ENCODE data around the gene NRSN1.
A peak's percentile ranks its signal among the peaks of the same experiment; 100 is the strongest.

NRSN1 gene, protein sequence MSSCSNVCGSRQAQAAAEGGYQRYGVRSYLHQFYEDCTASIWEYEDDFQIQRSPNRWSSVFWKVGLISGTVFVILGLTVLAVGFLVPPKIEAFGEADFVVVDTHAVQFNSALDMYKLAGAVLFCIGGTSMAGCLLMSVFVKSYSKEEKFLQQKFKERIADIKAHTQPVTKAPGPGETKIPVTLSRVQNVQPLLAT

DNA sequence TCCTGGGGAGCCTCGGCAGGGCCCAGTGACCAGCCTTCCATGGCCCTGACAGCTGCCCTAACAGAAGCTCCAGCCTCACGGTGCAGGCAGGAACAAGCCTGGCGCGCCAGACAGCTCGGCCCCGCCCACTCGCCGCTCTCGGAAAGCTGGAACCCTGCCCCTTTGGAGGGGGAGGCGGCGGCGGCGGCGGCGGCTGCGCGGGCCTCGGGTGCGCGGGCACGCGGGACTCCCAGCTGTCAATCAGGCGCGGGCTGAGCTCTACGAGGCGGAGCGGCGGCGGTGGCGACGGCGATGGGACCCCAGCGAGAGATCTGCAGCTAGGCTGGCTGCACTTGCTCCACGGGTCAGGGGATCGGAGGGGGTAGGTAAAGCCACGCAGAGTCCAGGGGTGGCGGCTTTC, at the start of gene NRSN1:
Gene NRSN1, plus strand, starts transcription at position 236 of the 400 bp plus-strand sequence. CDS start 8,113 bp downstream, outside the sequence.
- DNase-seq (ENCODE audit: low spot score): peak; percentile 36

DNA sequence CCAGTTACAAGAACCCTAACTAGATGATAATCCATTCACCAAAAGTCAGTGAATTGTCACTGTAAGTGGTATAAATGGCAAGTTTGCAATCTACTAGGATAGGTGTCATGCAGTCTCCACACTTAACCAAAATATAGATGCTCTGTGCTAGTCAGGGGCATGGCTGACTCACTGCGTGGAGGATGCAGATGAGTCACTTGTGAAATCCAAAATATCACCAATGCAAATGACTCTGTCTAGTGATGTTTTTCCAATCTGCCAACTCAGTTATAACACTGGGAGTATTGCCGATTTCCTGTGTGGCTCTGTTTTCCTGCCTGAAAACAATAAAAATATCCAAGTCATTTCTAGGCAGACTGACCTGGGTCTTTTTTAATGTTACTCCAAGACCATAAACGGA, 47.8 kb upstream of the NRSN1 start:
- DNase-seq (ENCODE audit: low spot score): no peak

DNA sequence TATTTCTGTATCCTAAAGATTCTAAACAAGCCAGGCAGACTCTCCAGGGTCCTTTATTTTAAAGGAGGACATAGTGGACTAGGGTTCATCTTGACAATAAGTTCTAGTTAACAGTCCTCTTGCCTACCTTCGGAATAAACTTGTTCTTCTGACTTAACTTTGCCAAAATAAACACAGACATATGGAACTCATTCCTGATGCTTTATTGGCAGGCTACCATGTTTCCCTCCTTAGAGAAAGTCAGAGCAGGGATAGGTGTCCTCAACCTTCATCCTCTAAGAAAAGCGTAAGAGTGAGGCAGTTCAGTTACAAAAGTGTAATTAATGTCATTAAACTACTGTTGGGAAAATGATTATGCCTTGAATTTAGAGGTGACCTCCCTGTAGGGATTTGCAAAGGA, 46.9 kb upstream of the NRSN1 start:
- no peak for DNase-seq (ENCODE audit: low spot score)

DNA sequence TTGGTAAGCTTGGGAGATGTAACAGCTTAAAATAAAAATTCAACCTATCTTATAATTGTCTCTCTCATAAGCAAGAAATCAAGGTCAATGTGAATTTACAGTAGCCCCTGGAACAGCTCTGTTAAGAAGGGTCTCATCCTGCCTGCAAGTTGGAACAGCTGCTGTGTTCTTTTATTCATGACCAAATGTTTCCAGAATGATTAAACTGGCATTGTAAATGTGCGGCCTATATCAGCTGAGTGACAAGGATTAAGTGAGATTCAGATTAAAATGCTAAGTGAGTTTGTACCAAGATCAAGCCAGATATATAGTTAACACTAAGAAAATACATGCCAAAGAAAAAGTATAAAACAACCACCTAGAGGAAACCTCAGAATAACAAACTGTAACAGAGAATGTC, 45.3 kb upstream of the NRSN1 start:
- DNase-seq (ENCODE audit: low spot score): no peak

DNA sequence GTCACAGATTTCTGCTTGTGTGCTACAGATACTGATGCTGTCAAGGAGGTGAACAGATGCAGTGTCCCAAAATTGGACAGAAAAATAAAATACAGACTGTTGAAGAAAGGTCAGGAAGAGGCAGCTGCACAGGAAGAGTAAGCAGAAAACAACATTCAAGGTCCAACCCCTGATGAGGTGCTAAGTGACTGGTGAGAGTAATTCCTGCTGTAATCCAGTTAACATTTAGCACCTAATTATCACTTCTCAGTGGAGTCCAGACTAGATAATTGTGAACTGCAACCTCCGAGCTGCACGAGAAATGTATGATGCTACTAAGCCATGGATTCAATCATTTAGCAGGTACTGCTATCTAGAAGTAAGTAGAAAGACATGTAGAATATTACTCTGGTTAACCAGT, 36.3 kb upstream of the NRSN1 start:
- DNase-seq (ENCODE audit: low spot score): no peak

DNA sequence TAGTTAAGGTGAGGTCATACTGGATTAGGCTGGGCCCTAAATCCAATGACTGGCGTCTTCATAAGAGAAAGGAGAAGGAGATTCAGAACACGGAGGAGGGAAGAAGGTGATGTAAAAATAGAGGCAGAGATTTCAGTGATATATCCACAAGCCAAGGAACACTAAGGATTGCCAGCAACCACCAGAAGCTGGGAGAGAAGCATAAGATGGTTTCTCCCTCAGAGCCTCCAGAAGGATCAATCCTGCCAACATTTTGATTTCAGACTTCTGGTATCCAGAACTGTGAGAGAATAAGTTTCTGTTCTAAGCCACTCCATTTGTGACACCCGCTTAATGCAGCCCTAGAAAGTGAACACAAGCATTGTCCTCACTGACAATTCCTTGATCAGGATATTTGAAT, 33.6 kb upstream of the NRSN1 start:
- DNase-seq (ENCODE audit: low spot score): no peak

DNA sequence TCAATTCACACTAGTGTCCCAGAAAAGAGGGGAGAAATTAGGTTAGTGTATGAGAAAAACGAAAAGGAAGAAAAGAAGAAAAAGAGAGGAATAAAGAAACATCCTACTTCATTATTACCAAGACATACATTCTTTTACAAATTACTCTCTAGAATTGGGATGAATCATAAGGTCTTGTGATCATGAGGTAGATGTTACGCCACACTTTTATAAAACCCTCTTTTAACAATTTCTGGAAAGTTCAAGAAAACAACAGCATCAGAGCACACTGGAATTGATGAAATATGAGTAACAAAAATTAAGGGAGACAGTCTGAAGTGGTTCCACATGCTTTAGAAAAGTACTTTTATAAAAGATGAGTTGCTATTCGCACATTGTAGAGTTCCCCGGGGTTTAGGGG, 32.6 kb upstream of the NRSN1 start:
- no peak for DNase-seq (ENCODE audit: low spot score)

DNA sequence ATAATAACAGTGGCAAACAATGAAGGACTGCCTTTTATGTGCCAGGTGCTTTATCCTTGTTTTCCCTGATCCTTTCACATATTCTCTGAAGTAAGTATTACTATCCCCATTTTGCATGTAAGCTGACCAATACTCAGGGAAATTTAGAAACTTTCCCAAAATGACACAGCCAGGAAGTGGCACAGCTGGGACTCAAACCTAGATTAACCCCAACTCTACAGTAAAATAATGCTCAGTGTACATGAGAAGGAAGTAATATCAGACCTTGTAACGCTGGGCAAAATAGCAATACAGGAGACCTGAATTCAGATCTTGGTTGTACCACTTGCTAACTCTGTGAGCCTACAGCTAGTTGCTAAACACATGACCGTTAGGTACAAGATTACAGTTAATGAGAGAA, 26.8 kb upstream of the NRSN1 start:
- no peak for DNase-seq (ENCODE audit: low spot score)

DNA sequence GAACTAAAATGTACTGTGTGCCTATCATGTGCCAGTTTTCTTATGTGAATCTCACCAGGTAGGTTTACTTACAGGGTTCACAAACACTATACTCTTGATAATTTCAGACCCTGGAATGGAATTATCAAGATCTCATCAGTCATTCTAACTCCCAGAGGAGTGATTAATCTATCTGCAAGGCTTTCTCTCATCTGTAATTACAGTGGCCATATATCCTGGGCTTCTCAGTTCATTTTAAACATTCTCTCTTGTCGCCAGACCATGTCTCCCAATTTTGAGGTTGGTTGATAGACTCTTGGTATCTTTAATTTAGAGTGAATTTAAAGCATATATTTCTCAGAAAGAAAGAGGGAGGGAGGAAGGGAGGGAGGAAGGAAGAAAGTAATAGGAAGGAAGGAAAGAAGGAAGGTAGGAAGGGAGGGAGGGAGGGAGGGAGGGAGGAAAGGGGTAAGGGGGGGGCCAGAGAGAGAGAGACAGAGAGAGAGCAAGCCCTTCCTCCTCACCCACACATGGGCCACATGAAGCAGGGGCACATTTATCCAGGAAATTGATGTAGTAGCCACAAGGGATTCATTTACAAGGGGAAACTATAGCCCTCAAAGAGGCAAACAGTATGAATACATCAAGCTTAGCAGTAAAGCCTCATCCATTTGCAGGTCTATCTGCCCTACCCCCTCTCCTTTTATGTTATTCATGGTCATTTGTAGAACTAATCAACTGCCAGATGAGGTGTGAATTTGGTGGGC, 25.8 kb upstream of the NRSN1 start:
- no peak for DNase-seq (ENCODE audit: low spot score)

DNA sequence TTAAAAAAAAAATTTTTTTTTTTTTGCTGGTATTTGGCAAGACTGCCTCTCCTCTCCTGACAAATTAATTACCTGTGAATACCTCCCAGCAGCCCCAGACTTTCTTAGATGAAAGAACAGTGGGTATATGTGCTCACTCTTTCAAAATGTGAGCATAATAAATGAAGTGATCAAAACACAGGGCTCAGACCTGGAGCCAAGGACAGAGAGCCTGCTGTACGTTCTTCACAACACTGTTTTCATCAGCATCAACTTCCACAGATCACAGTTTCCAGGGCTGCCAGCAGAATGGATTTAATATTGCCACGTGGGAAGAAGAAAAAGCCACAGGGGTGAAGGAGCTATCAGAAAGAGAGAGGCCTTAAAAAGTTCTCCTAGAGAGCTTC, 25.3 kb upstream of the NRSN1 start:
- DNase-seq (ENCODE audit: low spot score): no peak

DNA sequence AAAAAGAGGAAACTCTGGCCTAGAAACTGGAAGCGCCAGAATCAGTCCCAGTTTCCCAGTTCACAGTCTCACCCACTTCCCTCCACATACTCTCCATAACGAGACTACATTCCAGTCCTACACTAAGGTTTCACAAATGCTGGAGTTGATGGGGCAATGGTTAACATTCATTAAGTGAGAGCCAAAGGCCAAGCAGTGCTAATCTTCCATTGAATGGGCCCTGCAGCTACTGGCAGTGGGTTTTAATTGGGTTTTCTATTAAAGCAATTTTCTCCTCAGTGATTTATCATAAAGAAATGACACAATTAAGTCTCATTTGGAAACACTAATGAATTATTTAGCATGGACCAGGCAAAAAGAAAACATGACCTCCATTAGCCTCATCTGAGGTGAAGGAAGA, 20.8 kb upstream of the NRSN1 start:
- peak; percentile 42 for DNase-seq (ENCODE audit: low spot score)

DNA sequence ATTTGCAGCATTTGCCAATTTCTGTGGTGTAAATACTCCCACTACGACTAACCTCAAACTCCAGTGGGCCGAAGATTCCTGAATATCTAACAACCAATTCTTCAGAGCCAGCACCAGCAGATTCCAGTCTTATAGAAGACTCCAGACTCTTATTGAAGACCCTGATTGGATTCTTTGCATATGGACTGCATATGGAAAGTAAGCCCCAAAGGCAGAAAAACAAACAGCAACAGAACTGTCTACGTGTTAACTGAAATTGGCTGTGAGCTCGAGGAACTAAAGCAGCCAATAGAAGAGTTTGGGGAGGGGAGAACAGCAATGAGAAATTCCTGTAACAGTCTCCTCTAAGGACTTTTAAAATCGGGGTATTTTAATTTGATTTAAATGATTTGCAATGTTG, 19.7 kb upstream of the NRSN1 start:
- no peak for DNase-seq (ENCODE audit: low spot score)

DNA sequence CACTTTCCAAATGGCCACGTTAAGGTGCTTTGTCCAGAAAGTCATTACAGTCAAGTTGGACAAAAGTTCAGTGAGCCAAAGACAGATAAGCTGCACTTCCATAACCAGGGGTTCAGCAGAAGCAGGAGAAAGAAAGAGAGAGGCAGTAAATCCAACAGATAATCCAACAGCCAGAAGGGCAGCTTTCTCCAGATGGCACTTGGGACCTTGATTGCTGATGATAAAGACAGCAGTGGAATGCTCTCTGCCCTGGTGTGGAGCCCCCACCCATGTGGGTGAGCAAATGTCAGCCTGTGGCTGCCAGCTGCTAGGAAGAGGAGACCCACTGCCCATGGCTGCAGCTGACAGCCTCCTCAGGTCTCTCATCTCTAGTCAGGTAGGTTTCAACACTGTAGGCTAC, 18.7 kb upstream of the NRSN1 start:
- no peak for DNase-seq (ENCODE audit: low spot score)

DNA sequence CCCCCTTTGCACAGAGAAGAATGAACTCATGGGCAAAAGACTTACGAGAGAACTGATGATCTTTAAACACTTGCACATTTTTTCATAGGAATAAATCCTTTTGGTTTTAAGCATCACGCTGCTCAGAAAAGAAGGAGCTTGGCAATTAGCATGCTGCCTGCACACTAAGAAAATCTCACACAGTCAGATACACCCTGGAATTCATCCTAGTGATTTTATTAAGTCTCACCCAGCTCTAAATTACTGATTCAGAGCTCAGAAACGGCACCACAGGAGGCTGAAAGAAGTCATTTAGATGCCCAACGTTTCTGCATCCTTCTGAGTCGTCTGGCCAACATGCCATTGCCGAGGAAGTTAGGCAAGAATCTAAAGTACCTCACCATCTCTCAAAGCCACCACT, 18.0 kb upstream of the NRSN1 start:
- no peak for DNase-seq (ENCODE audit: low spot score)

DNA sequence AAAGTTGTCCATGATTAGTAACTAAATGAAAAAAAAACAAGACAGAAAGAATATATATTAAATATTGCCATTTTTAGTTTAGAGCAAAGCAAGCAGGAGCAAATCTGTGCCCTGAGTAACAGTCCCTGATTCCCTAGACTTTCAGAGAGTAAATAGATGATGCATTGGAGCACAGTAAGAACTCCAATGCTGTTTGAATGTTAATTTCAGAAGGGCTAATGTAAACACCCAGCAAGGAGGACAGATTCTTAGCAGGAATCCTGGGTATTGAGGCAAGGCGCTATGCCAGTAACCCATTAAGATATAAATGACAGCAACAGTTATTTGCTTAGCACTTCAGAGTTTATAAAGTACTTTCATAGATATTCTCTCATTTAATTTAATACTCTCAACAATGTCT, 15.6 kb upstream of the NRSN1 start:
- DNase-seq (ENCODE audit: low spot score): no peak

DNA sequence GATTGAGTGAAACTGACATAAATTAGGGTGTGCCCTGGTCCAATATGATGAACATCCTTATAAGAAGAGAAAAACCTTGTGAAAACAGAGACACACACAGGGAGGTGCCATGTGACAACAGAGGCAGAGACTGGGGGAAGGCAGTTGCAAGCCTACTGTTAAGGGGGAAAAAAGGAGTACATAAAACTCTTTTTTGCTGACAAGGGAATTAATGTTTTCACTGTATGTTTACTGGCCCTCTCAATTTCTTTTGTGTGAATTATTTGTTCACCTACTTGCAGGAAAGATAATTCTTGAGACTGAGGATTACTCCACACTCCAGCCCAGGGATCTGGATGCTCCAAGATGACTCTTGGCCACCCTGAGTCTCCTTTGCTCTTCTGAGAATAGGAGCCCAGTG, 12.1 kb upstream of the NRSN1 start:
- DNase-seq (ENCODE audit: low spot score): no peak

DNA sequence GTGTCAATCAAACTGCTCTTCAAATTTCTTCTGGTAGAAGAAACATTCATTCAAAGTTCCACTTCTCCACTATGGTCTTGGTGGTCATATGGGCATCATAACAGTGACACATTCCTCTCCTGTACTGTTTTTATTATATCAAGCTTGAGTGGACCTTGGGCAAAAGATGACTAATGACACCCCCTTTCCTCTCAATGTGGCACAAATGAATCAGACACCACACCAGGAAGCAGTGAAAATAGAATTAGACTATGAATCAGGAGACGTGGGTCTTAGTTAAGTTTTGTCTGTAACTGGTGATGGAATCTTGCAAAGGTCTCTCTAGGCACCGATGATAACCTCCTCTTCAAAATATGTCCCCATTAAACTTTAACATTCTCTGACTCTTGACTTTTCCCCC, 9.0 kb upstream of the NRSN1 start:
- no peak for DNase-seq (ENCODE audit: low spot score)

DNA sequence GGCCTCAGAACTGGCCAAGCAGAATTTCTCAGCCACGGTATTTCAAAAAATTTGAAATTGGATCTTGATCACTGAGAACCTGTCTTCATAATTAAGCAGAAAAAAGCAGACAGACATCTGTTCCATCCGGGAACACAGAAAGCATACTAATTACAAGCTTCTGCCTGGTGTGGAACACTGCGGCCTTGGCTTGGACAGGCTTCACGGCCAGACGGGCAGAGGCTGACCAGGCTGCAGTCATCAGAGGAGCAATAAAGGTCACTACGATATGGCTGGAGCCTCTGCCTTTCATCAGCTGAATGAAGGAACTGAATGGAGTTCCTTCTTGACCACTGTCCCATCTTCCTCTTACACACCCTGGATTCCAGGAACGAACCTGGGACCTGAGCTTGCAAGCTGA, 3.9 kb upstream of the NRSN1 start:
- no peak for DNase-seq (ENCODE audit: low spot score)

DNA sequence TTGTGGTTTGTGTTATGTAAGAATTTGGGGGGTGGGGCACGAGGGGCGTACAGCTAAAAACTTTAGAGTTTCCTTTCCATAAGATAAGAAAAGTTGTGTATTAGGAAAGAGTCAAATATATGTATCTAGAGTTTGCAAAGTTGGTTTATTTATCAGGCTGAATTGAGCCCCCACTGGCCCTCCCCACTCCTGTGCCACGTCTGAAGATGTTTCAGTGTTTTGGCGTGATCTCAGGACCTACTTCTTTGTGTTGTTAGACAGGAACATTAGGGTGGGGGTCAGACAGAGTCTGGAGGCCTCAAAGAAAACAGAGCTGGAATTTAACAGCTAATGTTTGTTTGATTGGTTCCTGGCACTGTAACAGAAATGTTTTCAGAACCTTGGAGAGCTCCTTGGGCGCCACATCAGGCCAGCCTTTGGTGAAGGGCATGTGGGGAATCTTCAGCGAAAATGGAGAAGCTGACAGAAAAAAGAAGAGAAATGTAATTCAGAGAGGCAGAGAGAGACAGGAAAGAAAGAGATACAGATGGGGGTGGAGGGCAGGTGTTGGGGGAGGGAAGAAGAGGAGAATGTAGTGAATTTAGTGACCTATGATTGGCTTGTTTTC, 674 bp downstream of the NRSN1 start:
- peak; percentile 59 for DNase-seq (ENCODE audit: low spot score)

DNA sequence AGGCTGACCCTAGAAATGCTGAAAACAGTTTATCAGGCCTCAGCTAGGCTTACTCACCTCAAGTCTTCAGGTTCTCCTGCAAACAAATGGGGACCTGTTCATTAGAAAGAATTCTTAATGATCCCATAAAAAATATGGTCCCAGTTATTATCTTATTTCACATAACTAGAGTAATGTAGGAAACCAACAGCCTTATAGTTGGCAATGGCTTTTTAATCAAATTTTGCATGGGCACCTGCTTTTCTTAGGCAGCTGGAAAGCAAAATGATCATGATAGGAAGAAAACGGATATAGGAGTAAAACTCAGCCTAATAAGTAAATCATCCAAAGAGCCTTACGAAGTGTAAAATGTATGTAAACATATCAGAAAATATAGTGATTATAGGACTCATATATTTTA, 1.3 kb downstream of the NRSN1 start:
- no peak for DNase-seq (ENCODE audit: low spot score)

DNA sequence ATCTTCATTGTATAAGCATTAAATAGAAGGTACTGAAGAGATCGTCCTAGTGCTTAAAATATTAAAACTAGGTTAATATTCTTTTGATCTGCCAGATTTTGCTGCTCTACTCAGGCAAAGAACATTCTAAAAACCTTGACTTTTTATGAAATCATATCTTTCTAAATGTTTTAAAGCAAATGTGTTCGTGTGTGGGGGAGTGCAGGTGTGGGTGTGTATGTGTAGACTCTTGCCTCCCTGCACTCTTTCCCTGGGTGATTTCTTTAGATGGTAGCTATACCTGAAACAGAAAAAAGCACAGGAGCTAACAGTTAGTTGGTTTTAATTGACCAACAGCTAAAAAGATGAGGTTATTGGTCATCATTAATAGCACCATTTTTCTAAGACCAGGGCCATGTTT, 5.7 kb downstream of the NRSN1 start:
- no peak for DNase-seq (ENCODE audit: low spot score)

DNA sequence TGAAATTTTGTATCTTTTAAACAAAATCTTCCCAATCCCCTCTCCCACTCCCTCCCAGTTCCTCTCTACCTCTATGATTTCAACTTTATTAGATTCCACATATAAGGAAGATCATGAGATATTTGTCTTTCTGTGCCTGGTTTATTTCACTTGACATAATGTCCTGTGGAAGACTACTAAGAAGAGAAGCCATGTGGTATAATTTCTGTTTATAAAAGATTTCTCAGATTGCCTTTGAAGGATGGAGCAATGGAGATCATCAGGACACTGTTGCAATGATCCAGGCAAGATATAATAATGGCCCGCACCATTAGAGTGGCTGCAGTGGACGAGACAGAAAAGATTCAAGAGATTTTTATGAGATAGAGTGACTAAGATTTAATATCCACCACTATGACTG, 13.1 kb downstream of the NRSN1 start:
- DNase-seq (ENCODE audit: low spot score): no peak

DNA sequence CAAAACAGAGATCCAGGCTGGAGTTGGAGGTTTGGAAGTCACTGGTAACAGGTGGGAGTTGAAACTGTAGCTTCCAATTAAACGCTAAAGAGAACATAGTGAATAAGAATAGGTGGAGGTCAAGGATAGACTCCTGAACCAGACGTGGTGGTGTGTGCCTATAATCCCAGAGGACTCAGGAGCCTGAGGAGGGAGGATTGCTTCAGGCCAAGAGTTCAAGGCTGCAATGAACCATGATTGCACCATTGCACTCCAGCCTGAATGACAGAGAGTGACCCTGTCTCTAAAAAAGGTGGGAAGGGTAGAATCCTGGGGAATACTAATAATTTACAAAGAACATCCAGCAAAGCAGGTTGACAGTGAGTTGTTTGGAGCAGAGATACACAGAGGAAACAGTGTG, 13.6 kb downstream of the NRSN1 start:
- no peak for DNase-seq (ENCODE audit: low spot score)

DNA sequence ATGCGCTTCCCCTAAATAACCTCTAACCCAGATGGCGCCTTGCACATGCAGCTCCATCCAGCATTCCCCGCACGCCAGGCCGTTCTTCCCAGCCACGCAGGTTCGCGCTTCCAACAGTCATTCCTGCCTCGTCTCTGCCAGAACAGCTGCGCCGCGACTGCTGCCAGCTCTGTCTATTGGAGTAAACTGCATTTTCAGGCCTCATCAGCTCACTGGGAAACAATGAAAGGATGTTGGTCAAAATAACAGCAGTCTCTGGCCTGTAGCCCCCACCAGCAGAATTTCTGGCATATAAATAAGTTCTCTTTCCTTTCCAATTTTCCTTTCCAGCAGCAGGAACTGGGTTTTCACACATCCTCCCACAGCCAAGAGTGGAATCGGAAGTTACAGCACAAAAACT, 14.6 kb downstream of the NRSN1 start:
- DNase-seq (ENCODE audit: low spot score): peak; percentile 65

All from globus pallidus (tissue), 1 donor.